Mammary epithelial cell (primary cell): Measurements from ENCODE around the gene MED13.

ENCODE experiments used
- CTCF ChIP-seq, 2 donors: IDR thresholded peaks in 1 of 2; conservative IDR thresholded peaks in 1 of 2; 2 replicates each; pipeline ENCODE4 v1.5.1; 2011 to 2012; ENCODE audit warnings: inconsistent platforms in 2 of 2, low read length in 2 of 2, mild to moderate bottlenecking in 2 of 2, control low read depth in 1 of 2, low read depth in 1 of 2; ENCODE audit not compliant: insufficient read depth in 1 of 2; ENCODE audit errors: extremely low read depth in 1 of 2
- EZH2 ChIP-seq: IDR thresholded peaks from 2 replicates; pipeline ENCODE4 v1.6.1; 2012; ENCODE audit warnings: low read length, inconsistent platforms, borderline replicate concordance

GRCh38 chr17:62109924-62110323 lies 44.8 kb upstream of the MED13 start:
- TF ChIP-seq CTCF (conservative IDR thresholded peaks at IDR 0.05 in 1 of 2, IDR thresholded peaks at IDR 0.05 in 1 of 2; ENCODE audit: extremely low read depth in 1 of 2, insufficient read depth in 1 of 2, low read depth in 1 of 2, low read length in 2 of 2) (no peak), EZH2 (no peak)
